H54 (cell line): Measurements from ENCODE around the gene RPL10A.

ENCODE experiments used
- DNase-seq: peaks from one replicate; pipeline ENCODE4 v3.0.0; 2011; ENCODE audit warnings: low spot score, mixed read lengths; ENCODE audit not compliant: insufficient read length
- FAIRE-seq: peaks from 3 replicates; lab custom pipeline; 2011; peaks lifted over from hg19 to GRCh38; lab: Jason Lieb, UNC
- POLR2A ChIP-seq: IDR thresholded peaks from 2 replicates; pipeline ENCODE4 v1.6.1; 2011; ENCODE audit warnings: low read depth, mild to moderate bottlenecking, low read length

Gene RPL10A

GRCh38 chr6:35476004-35476403 lies 7.8 kb downstream of the RPL10A start:
- no peak for FAIRE-seq
- no peak for TF ChIP-seq POLR2A
- DNase-seq, result no peak

- no peak for TF ChIP-seq POLR2A
- DNase-seq (no peak), FAIRE-seq (no peak)
Measured at GRCh38 chr6:35477028-35477427, 8.8 kb downstream of the RPL10A start.

- DNase-seq, result no peak
- no peak for TF ChIP-seq POLR2A
- no peak for FAIRE-seq
Measured at GRCh38 chr6:35477551-35478179, 9.5 kb downstream of the RPL10A start.

DNA sequence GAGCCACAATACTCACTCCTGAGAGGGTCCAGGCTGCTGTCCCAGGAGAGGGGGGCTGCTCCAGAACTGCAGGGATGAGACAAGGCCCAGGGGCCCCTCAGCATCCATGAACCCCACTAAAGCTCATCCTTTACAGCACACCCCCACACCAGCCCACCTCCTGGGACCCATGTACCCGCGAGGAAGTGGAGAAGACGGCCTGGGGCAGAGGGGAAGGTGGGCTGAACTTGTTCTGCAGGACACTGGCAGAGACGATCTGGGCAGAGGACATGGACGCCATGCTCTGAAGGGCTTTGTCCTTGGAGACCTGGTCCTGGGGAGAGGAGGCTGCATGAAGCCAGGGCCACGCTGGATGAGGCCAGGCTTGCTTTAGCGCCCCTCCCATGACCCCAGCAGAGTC lies 10.1 kb downstream of the RPL10A start:
- FAIRE-seq (no peak), DNase-seq (no peak)
- no peak for TF ChIP-seq POLR2A

DNA sequence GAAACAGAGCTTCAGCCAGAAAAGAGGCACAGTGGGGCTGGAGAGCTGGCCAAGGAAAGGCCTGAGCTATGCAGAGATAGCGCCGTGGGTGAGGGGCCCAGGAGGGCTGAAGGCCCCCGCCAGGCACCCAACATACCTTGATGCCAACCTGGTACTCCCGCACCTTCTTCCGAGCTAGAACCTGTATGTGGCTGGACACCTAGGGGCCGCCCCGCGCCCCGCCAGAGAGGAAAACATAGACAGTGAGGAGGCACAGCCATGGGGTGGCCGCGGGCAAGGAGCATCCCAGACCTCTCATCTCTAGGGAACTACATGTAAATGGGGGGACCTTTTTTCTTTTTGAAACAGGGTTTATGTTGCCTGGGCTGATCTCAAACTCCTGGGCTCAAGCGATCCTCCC lies 12.0 kb downstream of the RPL10A start:
- no peak for FAIRE-seq

DNA sequence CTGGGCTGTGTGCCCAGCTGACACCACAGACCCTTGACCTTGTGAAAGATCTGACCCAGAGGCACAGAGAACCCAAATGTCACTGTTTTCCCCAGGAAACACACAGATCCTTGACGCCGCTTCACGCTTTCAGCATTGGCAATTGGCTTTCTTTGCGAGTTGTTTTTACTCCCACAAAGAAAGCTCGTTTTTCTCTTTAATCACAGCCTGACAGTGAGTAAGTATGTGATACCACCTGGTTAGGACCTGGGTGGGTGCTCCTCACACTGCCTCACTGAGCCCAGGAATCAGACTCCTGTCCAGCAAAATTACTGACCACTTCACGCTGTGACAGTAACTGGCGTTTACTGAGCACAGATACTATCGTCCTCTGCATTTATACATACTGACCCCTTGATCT lies 13.0 kb downstream of the RPL10A start:
- TF ChIP-seq POLR2A, result no peak
- FAIRE-seq (no peak), DNase-seq (no peak)

More for the DNA sequence above, 12.0 kb downstream of the RPL10A start:
- DNase-seq, result no peak
- no peak for TF ChIP-seq POLR2A

DNA sequence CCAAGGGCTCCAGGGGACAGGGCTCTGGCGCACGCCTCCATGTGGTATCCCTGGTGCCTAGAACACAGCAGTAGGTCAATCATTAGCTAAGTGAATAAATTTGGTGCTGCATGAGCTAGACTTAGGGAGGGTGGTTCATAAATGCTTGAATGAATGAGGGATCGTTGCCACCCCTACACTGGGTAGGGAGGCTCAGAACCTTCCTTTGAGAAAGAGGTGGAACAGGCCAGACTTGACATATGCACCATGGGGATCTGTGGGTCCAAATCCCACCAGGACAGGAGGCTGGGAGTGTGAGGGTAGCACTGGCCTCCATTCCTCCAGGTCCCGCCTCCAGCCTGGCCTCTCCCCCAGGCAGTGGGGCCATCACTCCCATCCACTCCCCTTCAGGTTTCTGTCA lies 14.9 kb downstream of the RPL10A start:
- no peak for DNase-seq
- TF ChIP-seq POLR2A, result no peak
- no peak for FAIRE-seq

GRCh38 chr6:35483490-35483889 lies 15.3 kb downstream of the RPL10A start:
- DNase-seq, result no peak
- TF ChIP-seq POLR2A, result no peak
- no peak for FAIRE-seq

- DNase-seq (no peak), FAIRE-seq (no peak)
- TF ChIP-seq POLR2A, result no peak
Measured at GRCh38 chr6:35483893-35484645, 15.9 kb downstream of the RPL10A start.

DNA sequence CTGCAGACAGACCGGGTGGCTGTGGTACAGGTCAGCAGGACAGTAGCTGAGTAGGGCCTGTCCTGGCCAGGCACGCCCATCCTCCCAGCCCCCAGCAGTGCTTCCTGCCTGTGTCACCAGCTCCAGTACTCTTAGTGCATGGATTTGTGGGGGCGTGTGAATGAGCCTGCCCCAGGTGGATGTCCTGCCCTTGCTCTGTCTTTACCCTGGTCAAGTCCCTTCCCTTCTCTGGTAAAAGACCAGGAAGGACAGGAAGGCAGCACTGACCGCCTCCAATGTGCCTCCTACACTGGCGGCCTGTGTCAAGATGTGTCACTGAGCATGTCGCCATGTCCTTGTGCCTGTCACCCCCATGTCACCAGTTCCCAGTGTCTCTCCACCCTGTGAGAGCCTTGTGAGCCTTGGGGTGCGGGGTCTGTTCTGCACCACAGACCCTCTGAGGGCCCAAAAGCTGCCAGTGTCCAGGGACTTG lies 16.8 kb downstream of the RPL10A start:
- TF ChIP-seq POLR2A, result peak; percentile 13; the same call in 1 of the 2 replicates
- peak; percentile 68 for DNase-seq

GRCh38 chr6:35485402-35485877 lies 17.2 kb downstream of the RPL10A start:
- DNase-seq (peak; percentile 88), FAIRE-seq (peak; percentile 27)
- 0 out of 2 replicates have a peak, but pooled peaks have one; percentile 18 for TF ChIP-seq POLR2A

More for the DNA sequence above, 16.8 kb downstream of the RPL10A start:
- FAIRE-seq, result peak; percentile 41

GRCh38 chr6:35486005-35486925 lies 18.1 kb downstream of the RPL10A start:
- no peak for DNase-seq
- FAIRE-seq, result no peak
- no peak for TF ChIP-seq POLR2A
